ENCODE data around the gene LRFN2. TPM values are rescaled to one million over a fixed set of nuclear protein-coding genes. Genes with fewer than 3 reads are reported as not detected.

The LRFN2 gene
- total and polyA plus RNA-seq, 11 donors = not detected

DNA sequence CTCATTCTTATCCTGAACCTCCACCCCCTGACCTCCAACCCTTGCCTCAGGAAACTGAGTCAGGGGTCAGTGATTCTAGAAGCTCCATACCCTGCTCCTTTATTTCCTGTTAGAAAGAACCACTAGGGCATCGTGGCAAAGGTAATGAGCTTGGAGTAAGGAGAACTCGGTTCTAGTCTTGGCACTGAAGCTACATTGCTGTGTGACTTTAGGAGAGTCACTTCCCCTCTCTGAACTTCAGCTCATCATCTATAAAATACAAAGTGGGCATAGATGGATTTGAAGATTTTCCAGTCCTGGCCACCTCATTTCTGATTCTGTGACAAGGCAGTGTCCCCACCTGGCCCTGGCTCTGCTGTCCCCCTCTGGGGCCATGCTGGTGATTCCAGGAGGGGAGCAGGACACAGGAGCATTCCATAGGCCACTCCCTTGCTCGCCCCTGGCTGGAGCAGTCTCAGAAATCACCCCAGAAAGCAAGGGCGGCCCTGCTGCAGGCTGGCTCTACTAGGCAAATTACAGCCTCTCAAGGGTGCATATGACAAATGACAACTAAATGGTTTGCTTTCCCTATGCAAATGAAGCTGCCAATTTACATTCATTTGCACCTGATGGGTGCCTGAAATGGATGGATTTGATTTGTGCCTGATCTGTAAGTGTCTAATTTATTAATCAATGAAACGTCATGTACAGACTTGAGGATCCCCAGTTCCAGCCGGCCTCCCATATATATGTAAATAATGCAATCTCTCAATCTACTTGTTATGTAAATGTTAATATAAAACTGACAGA lies 62.2 kb downstream of the LRFN2 start:
- intact Hi-C loops (cut with DNase I) = no loop called here
- TF ChIP-seq POLR2A (IDR thresholded peaks at IDR 0.05) = no peak
- TF ChIP-seq, protein P1, sequence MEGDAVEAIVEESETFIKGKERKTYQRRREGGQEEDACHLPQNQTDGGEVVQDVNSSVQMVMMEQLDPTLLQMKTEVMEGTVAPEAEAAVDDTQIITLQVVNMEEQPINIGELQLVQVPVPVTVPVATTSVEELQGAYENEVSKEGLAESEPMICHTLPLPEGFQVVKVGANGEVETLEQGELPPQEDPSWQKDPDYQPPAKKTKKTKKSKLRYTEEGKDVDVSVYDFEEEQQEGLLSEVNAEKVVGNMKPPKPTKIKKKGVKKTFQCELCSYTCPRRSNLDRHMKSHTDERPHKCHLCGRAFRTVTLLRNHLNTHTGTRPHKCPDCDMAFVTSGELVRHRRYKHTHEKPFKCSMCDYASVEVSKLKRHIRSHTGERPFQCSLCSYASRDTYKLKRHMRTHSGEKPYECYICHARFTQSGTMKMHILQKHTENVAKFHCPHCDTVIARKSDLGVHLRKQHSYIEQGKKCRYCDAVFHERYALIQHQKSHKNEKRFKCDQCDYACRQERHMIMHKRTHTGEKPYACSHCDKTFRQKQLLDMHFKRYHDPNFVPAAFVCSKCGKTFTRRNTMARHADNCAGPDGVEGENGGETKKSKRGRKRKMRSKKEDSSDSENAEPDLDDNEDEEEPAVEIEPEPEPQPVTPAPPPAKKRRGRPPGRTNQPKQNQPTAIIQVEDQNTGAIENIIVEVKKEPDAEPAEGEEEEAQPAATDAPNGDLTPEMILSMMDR (IDR thresholded peaks at IDR 0.05) = no peak
- H3K27ac ChIP-seq = no peak overlapping the region
- peaks cover 0 to 7% (median 0%) of the 10 kb centered on the region in 12 donors for H3K4me1 ChIP-seq
- H3K27me3 ChIP-seq = peaks cover 0 to 14% (median 0%) of the 10 kb centered on the region in 9 donors
- no peaks in the 10 kb centered on the region for H3K9me3 ChIP-seq
- no peak for DNase-seq
- H3K36me3 ChIP-seq = no peaks in the 10 kb centered on the region
- no peak overlapping the region for H3K4me3 ChIP-seq
- no peak for ATAC-seq
- 66 to 69% (median 69%) methylated on average over 6 of the region's 6 CpGs for whole genome bisulfite sequencing, 4 donors

DNA sequence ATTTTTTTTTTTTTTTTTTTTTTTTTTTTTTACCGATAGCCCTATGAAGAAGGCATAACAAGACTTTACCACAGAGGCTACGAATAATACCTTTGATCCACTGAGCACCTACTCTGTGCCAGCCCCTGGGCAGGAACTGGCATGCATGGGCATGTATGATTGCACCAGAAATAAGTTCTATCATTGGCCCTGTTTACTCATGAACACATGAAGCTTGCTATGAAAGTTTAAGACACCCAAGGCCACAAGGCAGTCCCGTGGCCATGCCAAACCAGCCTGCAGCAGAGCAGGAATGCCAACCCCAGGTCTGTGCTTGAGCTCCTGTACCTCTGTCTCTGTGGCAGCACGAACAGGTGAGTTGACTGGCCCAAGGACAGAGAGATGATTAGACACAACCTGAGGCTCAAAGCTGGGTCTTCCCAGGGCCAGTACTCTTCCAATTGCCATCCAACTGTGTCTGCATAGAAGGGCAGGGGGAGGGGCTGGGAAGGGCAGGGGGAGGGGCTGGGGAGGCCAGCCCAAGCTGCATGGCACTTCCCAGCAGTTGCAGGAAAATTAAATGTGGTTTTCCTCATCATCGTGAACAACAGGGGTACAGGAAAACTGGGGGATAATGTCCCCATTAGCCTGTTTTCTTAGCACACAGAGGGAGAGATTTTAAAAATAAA lies 63.5 kb downstream of the LRFN2 start:
- Histone ChIP-seq H3K36me3 (no peaks in the 10 kb centered on the region), H3K4me1 (peaks cover 0 to 7% (median 0%) of the 10 kb centered on the region in 12 donors), H3K27me3 (peaks cover 0 to 20% (median 0%) of the 10 kb centered on the region in 9 donors), H3K9me3 (no peaks in the 10 kb centered on the region), H3K27ac (no peak overlapping the region), H3K4me3 (no peak overlapping the region)
- no peak for TF ChIP-seq POLR2A (IDR thresholded peaks at IDR 0.05)
- TF ChIP-seq, protein P1 (IDR thresholded peaks at IDR 0.05) = no peak
- DNase-seq (no peak), ATAC-seq (no peak)
- WGBS, 4 donors = 49 to 64% (median 55%) methylated on average over 4 to 5 of the region's 5 CpGs
- intact Hi-C loops (cut with DNase I) = no loop called here

DNA sequence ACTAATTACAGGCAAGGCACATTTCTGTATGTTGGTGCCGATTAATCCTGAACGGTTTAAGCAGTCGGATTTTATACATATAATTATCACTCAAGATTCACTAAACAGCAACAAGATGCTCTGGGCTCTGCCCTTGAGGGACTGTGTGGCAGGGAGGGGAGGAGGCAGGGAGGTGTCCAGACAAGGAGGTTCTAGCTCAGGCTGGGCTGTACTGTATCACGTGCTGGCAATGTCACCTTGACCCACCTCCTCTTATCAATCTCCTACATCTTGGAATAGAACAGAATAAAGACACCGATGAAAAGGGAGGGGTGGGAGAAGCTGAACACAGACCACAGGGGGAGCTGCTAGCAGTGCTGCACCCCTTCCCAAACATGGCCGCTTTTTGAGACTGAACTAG lies 65.7 kb downstream of the LRFN2 start:
- Histone ChIP-seq H3K27ac (peak overlapping the region in 1 of 12 donors; percentile 34), H3K9me3 (no peaks in the 10 kb centered on the region), H3K27me3 (peaks cover 0 to 23% (median 0%) of the 10 kb centered on the region in 9 donors), H3K36me3 (no peaks in the 10 kb centered on the region), H3K4me1 (peaks cover 0 to 7% (median 0%) of the 10 kb centered on the region in 12 donors), H3K4me3 (no peak overlapping the region)
- intact Hi-C loops (cut with DNase I) = no loop called here
- WGBS, 4 donors = 73 to 82% (median 76%) methylated on average over 6 of the region's 6 CpGs
- TF ChIP-seq, protein P1 (IDR thresholded peaks at IDR 0.05) = no peak
- TF ChIP-seq POLR2A (IDR thresholded peaks at IDR 0.05) = no peak
- ATAC-seq = no peak
- no peak for DNase-seq

DNA sequence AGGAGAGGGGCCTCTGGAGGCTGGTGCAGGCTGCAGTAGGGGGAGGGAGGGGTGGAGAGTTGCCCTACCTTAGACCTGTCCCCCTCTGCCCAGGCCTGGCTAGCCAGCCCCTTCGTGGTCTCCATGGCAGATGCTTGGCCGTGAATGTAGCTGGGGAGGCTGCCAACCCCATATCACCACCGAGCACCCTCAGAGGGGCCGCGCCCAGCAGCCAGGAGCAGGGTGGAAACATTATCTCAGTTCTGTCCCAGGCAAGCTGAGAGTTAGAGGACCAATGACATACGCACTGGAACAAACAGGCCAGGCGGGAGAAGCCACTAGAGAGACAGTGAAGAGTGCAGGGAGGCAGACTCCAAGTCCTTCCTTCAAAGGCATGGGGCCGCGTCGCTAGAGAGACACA lies 66.5 kb downstream of the LRFN2 start:
- TF ChIP-seq, protein P1 (IDR thresholded peaks at IDR 0.05) = no peak
- no peak for TF ChIP-seq POLR2A (IDR thresholded peaks at IDR 0.05)
- WGBS, 4 donors = 31 to 49% (median 41%) methylated on average over 10 of the region's 10 CpGs
- H3K4me3 ChIP-seq = no peak overlapping the region
- ATAC-seq = peak; percentile 90 to 98 (median 92)
- H3K27me3 ChIP-seq = peaks cover 0 to 23% (median 0%) of the 10 kb centered on the region in 9 donors
- no peaks in the 10 kb centered on the region for H3K36me3 ChIP-seq
- intact Hi-C loops (cut with DNase I) = no loop called here
- H3K4me1 ChIP-seq = peaks cover 0 to 7% (median 0%) of the 10 kb centered on the region in 12 donors
- H3K9me3 ChIP-seq = no peaks in the 10 kb centered on the region
- peak; percentile 31 to 66 (median 43) for DNase-seq
- peak overlapping the region in 1 of 12 donors; percentile 34 for H3K27ac ChIP-seq
